ENCODE results near the gene LRRC47.

Gene LRRC47

GRCh38 chr1:3746389-3746829, 49.9 kb downstream of the LRRC47 start:
- no peak for FAIRE-seq

GRCh38 chr1:3745590-3746381, 50.5 kb downstream of the LRRC47 start:
- FAIRE-seq, result no peak

GRCh38 chr1:3745071-3745470, 51.2 kb downstream of the LRRC47 start:
- no peak for FAIRE-seq

GRCh38 chr1:3744646-3745045, 51.7 kb downstream of the LRRC47 start:
- FAIRE-seq, result no peak

- no peak for FAIRE-seq
These were observed 52.5 kb downstream of the LRRC47 start for GRCh38 chr1:3743826-3744225.

- FAIRE-seq, result no peak
These were observed 52.9 kb downstream of the LRRC47 start for GRCh38 chr1:3743421-3743820.

- no peak for FAIRE-seq
These were observed 53.6 kb downstream of the LRRC47 start for GRCh38 chr1:3742439-3743298.

DNA sequence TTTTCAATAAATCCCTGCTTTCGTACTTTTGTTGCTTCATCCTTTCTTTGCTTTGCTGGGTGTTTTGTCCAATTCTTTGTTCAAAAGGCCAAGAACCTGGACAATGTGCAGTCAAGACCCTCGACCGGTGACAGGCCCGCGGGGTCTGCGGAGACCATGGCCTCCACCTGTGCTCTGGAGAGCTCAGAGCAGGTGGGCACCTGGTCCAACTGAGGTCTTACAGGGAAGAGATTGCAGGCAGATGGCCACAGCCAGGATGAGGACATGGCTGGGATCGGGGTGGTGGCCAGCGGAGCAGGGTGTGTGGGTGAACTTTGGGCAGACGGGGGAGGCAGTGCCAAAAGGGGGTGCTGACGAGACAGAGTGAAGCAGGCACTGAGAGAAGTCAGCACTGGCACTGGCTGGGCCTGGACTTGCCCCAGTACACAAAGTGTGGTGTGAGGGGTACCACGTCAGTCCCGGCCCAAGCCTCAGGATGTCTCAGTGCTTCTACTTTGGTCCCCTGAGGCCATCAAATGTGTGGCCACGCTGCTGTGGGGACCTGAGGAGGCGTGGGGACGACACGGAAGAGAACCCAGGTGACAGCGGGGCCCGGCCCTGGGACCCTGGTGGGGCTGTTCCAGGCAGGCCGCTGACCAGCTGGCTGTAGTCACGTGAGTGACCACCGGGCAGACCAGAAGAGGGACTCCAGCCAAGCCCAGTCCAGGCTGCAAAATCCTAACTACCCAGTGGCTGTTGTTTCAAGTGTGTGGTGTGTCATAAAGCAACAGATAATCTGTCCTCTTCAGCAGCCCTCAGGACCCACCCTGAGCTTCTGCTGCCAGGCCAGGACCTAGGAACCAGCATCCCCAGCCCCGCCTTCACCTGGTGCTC, 54.5 kb downstream of the LRRC47 start:
- FAIRE-seq, result no peak

GRCh38 chr1:3740752-3741151, 55.5 kb downstream of the LRRC47 start:
- no peak for FAIRE-seq

GRCh38 chr1:3740042-3740441, 56.3 kb downstream of the LRRC47 start:
- FAIRE-seq, result no peak

- FAIRE-seq, result no peak
These were observed 57.4 kb downstream of the LRRC47 start for GRCh38 chr1:3738943-3739342.

- FAIRE-seq, result no peak
These were observed 59.6 kb downstream of the LRRC47 start for GRCh38 chr1:3736708-3737107.

GRCh38 chr1:3736131-3736561, 60.2 kb downstream of the LRRC47 start:
- no peak for FAIRE-seq

- no peak for FAIRE-seq
These were observed 60.6 kb downstream of the LRRC47 start for GRCh38 chr1:3735688-3736087.

DNA sequence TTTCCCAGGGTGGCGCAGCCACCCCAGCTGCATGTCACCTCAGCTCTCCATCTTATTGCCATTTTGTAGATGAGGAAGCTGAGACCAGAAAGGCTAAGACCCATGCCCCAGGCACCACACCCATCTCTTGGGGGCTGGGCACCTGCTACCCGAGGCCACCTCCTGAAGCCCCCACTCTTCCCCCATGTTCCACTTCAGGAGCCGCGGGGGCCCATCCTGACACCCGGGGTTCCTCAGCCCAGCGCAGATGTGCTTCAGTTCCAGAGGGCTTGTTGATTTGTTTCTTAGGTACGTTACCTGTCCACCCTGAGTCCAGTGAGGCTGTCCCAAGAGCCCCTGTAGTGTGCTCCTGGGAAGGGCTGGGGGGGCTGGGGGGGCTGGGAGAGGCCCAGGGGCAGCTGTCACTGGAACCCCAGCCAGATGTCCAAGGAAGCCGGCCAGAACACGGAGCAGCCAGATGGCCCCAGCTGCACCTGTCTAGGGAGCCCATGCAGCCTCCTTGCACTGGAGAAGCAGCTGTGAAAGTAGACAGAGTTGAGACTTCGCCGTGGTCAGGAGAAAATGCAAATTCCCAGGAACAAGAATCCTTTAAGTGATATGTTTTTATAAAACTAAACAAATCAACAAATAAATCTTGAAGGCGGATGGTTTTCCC, 61.1 kb downstream of the LRRC47 start:
- FAIRE-seq, result no peak

DNA sequence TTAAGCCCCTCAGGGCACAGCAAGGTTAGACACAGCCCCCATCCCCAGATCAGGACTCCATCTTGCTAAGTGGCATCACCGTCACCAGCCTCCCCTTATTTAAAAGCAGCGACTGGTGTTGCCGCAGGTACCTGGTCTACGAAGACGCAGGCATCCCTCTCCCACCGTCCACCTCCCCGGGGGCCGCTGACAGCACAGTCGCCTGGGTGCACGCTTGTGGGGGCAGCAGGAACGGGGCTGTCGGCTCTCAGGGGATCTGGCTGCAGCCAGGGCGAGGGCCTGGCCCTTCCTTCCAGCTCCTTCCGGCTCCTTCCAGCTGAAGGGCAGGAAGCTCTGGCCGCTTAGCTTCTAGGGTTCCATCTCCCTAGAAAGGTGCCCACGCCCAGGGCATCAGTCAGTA, 61.7 kb downstream of the LRRC47 start:
- no peak for FAIRE-seq

GRCh38 chr1:3733883-3734589, 62.3 kb downstream of the LRRC47 start:
- FAIRE-seq, result no peak

- FAIRE-seq, result no peak
These were observed 63.0 kb downstream of the LRRC47 start for GRCh38 chr1:3733094-3733882.

GRCh38 chr1:3732434-3733093, 63.7 kb downstream of the LRRC47 start:
- no peak for FAIRE-seq
